ENCODE measurements around the gene TRHDE.

DNA sequence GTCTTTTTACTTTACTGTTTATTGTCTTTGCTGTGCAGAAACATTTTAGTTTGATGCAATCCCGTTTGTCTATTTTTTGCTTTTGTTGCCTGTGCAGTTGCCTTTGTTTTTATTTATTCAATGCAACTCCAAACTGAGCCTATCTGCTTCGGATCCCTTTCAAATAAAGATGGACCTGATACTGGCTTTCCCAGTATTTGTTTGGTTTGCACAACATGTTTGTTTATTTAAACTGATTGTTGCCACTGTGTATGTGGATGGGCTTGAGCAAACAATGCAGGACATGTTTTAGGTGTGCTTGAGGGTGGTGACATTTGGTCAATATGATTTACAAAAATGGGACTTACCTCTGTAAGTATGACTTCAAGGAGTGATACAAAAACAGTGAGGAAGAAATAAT is 6.7 kb downstream of the TRHDE start:
- TF ChIP-seq, protein P1, sequence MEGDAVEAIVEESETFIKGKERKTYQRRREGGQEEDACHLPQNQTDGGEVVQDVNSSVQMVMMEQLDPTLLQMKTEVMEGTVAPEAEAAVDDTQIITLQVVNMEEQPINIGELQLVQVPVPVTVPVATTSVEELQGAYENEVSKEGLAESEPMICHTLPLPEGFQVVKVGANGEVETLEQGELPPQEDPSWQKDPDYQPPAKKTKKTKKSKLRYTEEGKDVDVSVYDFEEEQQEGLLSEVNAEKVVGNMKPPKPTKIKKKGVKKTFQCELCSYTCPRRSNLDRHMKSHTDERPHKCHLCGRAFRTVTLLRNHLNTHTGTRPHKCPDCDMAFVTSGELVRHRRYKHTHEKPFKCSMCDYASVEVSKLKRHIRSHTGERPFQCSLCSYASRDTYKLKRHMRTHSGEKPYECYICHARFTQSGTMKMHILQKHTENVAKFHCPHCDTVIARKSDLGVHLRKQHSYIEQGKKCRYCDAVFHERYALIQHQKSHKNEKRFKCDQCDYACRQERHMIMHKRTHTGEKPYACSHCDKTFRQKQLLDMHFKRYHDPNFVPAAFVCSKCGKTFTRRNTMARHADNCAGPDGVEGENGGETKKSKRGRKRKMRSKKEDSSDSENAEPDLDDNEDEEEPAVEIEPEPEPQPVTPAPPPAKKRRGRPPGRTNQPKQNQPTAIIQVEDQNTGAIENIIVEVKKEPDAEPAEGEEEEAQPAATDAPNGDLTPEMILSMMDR (conservative IDR thresholded peaks at IDR 0.05; ENCODE audit: low read depth, low read length), result no peak
- no peak for TF ChIP-seq EZH2 (IDR thresholded peaks at IDR 0.05; ENCODE audit: low read length, unreplicated experiment)
